Bronchial epithelial cell (primary cell): Measurements from ENCODE around the gene ARHGAP23. TPM values are rescaled to one million over a fixed set of nuclear protein-coding genes. Genes with fewer than 3 reads are reported as not detected.
"Not testable (repeated sequence)": the region's sequence is repeated elsewhere in the genome, so short reads cannot be mapped to it uniquely, and the experiment has no call there.

Experiments
- DNase-seq: peaks from one replicate; pipeline ENCODE4 v3.0.0-alpha.2; 2010; ENCODE audit warnings: low read depth
- FAIRE-seq: peaks from 2 replicates; lab custom pipeline; 2011; peaks lifted over from hg19 to GRCh38; lab: Jason Lieb, UNC
- H3K27me3 ChIP-seq: 2 replicates; pipeline ENCODE4 v1.5.1; 2011; ENCODE audit warnings: low read length; ENCODE audit not compliant: control insufficient read depth, insufficient read depth
- H3K36me3 ChIP-seq: 2 replicates; pipeline ENCODE4 v1.5.1; 2011; ENCODE audit warnings: low read length; ENCODE audit not compliant: control insufficient read depth, insufficient read depth
- H3K4me3 ChIP-seq: 2 replicates; pipeline ENCODE4 v1.5.1; 2011; ENCODE audit warnings: mild to moderate bottlenecking, low read depth, low read length, control low read depth
- total RNA-seq: library from RNA; depleted of rRNA; stranded (reverse); fragments of >200 nt; gene quantifications from 2 replicates; pipeline ENCODE4 v1.2.1, GENCODE V29; 2014
- TF ChIP-seq, protein P1 (sequence below): IDR thresholded peaks from 2 replicates; pipeline ENCODE4 v1.5.1; 2011; ENCODE audit warnings: mild to moderate bottlenecking, moderate library complexity, low read length, control low read depth, inconsistent platforms; ENCODE audit not compliant: insufficient read depth, severe bottlenecking

ARHGAP23 gene
- total RNA-seq, 1 donor from 2014 or later, result 15.8 TPM

DNA sequence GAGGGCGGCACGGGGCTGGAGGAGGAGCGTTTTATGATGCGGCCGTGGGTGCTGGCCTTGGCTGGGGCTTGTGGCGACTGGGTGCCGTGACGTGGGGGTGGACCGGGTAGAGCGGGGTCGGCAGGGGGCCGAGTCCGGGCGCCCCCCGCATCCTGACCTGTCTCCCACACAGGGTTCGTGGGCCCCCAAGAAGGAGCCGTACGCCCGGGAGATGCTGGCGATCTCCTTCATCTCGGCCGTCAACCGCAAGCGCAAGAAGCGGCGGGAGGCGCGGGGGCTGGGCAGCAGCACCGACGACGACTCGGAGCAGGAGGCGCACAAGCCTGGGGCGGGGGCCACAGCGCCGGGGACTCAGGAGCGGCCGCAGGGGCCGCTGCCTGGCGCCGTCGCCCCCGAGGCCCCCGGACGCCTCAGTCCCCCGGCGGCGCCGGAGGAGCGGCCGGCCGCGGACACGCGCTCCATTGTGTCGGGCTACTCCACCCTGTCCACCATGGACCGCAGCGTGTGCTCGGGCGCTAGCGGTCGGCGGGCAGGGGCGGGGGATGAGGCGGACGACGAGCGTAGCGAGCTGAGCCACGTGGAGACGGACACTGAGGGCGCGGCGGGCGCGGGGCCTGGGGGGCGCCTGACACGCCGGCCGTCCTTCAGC, 81.6 kb downstream of the ARHGAP23 start:
- no peak for FAIRE-seq
- Histone ChIP-seq H3K27me3 (no peaks in the 10 kb centered on the region), H3K4me3 (no peak overlapping the region), H3K36me3 (peaks cover 7% of the 10 kb centered on the region)
- DNase-seq, result no peak
- TF ChIP-seq, protein P1, sequence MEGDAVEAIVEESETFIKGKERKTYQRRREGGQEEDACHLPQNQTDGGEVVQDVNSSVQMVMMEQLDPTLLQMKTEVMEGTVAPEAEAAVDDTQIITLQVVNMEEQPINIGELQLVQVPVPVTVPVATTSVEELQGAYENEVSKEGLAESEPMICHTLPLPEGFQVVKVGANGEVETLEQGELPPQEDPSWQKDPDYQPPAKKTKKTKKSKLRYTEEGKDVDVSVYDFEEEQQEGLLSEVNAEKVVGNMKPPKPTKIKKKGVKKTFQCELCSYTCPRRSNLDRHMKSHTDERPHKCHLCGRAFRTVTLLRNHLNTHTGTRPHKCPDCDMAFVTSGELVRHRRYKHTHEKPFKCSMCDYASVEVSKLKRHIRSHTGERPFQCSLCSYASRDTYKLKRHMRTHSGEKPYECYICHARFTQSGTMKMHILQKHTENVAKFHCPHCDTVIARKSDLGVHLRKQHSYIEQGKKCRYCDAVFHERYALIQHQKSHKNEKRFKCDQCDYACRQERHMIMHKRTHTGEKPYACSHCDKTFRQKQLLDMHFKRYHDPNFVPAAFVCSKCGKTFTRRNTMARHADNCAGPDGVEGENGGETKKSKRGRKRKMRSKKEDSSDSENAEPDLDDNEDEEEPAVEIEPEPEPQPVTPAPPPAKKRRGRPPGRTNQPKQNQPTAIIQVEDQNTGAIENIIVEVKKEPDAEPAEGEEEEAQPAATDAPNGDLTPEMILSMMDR, result no peak

DNA sequence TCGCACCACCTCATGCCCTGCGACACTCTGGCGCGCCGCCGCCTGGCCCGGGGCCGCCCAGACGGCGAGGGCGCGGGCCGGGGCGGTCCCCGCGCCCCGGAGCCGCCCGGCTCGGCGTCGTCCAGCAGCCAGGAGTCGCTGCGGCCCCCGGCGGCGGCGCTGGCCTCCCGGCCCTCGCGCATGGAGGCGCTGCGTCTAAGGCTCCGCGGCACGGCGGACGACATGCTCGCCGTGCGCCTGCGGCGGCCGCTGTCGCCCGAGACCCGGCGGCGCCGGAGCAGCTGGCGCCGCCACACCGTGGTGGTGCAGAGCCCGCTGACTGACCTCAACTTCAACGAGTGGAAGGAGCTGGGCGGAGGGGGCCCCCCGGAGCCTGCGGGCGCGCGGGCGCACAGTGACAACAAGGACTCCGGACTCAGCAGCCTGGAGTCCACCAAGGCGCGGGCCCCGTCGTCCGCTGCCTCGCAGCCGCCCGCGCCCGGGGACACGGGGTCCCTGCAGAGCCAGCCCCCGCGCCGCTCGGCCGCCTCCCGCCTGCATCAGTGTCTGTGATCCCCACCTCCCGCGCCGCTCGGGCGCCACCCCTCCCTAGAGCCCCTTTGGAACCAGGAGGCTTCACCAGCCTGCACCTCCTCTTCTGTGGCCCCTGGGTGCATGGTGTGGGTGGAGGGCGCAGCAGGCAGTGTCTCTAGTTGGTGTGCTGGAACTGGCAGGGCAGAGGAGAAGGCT, 82.3 kb downstream of the ARHGAP23 start:
- DNase-seq (no peak), FAIRE-seq (no peak)
- Histone ChIP-seq H3K4me3 (no peak overlapping the region), H3K36me3 (peaks cover 7% of the 10 kb centered on the region), H3K27me3 (no peaks in the 10 kb centered on the region)
- TF ChIP-seq, protein P1, result no peak

DNA sequence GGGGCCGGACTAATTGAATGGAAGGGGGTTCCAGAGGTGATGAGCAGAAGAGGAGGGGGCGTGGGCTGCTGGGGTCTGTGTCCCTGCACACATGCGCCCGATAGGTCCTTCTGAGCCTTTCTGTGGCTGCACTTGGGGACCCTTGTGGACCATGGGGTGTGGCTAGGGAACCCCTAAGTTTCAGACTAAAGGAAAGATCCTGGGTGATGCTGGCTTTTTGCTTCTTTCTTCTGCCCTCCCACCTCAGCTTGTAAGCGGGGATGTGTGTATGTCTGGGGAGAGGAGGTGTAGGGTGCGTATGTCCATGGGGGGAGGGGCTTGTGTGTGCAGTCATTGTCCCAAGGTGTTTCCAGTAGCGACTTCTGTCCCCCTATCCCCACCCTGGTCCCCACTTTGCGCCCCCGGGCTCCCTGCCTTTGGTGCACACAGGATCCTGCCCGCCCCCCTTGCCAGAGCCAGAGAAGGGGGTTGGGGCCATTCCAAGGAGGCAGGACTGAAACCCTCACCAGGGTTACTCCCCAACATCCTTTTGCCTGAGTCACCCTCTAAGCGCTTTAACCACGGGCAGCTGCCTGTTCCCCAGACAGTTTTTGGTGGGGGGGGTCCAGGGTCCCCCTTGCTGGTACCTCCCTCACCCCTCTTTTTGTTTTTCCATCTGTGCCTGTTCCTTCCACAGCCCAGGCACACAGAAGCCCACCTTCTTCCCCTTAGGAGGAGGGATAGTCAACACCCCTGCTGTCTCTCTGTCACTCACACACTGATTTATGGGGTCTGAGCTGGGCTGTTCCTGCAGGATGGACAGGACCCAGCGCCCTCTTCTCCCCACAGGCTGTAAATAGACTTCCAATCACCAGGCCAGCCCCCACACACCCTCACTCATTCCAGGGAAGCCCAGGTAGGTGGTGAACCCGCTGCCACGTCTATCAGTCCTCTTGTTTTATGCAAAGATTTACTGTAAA, 83.2 kb downstream of the ARHGAP23 start:
- FAIRE-seq (no peak), DNase-seq (peak; percentile 29)
- Histone ChIP-seq H3K27me3 (no peaks in the 10 kb centered on the region), H3K4me3 (no peak overlapping the region), H3K36me3 (peaks cover 3% of the 10 kb centered on the region)
- TF ChIP-seq, protein P1, result no peak

DNA sequence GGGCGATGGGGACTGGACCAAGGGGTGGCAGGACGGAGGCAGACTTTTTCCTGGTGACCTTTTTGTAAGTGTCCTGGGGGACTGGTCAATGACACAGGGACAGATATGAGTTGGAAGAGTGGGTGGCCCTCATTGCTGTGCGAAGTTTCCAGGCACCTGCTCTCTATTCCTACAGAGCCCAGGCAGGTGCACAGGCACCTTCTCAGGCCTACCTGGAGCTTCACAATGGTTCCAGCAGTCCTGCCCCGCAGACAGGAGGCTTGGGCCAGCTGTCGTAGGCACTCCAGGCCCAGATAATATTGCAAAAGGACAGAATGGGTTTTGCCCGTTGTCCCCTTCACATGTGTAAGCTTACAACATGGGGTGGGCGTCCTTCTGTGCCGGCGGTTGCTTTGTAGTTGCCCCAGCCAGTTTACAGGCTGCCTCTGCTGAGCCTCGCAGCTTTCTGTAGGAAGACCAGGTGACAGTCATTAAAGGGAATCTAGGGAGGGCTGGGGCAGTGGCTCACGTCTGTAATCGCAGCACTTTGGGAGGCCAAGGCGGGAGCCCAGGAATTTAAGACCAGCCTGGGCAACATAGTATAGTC, 84.3 kb downstream of the ARHGAP23 start:
- TF ChIP-seq, protein P1, result no peak

DNA sequence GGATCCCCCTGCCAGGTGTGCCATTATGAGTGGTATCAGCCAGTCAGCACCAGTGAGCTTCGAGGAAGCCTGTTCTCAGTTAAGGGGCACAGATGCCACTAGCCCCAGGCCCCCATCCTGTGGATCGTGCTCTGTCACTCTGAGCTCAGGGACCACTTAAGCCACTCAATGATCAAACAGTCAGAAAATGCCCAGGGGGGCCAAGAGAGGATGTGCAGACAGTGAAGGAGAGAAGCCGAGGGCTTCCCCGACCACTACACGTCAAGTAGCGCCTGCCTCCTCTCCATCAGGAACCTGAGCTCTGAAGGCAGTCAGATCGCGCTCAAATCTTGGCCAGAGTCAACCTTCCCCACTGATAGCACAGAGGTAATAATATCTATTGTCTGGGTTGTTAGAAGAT, 98.3 kb downstream of the ARHGAP23 start:
- H3K27me3 ChIP-seq, DNase-seq, FAIRE-seq, H3K4me3 ChIP-seq, H3K36me3 ChIP-seq: not testable (repeated sequence)

More for the DNA sequence above, 84.3 kb downstream of the ARHGAP23 start:
- H3K36me3 ChIP-seq, result no peaks in the 10 kb centered on the region
- H3K4me3 ChIP-seq, result no peak overlapping the region
- H3K27me3 ChIP-seq, result no peaks in the 10 kb centered on the region
- no peak for DNase-seq
- FAIRE-seq, result no peak

DNA sequence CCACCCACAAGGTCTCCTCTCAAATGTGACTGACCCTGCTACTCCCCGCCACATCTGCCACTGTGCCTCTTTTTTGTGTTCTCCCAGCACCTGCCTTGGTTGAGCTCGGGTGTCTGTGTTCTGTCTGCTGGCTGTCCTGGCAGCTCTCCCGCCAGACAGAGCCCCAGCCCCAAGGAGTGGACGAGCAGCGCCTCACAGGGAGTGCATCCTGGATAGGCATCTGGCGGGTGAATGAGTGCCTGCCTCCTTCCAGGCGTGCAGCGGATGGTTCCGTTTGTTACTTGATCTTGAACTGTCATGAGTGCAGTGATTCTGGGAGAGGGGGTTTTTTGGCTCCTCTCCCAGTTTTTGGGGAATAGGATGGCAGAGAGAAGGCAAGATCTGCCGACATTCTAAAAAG, 99.9 kb downstream of the ARHGAP23 start:
- not testable (repeated sequence) for H3K4me3 ChIP-seq, FAIRE-seq, DNase-seq, H3K36me3 ChIP-seq, H3K27me3 ChIP-seq

DNA sequence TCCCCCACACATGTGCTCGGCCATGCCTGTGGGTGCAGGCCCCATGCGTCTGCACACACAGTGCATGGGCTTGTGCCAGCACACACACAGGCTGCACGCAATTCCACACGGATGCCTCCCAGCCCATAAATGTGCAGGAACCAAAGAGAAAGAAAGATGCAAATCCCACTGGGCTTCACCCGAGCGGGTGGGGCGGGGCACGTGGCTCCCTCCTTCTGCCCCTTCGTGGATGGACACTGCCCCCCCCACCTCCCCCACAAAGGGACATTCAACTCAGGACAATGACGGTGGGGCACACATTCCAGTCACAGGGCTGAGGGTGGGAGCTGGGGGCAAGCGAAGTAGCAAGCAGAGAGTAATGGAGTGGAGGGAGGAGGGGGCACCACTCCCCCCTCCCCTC, 102.6 kb downstream of the ARHGAP23 start:
- not testable (repeated sequence) for H3K36me3 ChIP-seq, DNase-seq, H3K4me3 ChIP-seq, FAIRE-seq
- H3K27me3 ChIP-seq, result peaks cover 16% of the 10 kb centered on the region

DNA sequence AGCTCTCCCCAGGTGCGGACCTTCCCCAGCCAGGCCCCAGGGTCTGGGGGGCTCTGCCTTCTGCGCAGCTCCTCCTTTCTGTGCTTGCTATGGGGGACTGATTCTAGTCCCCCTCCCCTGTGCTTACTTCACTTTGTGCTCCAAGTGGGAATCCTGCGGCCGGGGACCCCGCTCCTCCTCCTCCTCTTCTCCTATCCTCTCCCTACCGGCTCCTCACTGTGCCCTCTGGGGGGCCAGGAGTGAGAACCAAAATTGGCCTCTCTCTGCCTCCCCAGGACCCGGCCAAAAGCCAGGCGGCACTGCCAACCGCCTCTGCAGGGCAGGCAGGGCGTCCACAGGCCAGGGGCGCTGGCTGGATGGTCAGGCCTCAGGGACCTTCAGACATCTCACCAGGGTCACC, 103.5 kb downstream of the ARHGAP23 start:
- not testable (repeated sequence) for FAIRE-seq, H3K4me3 ChIP-seq, H3K36me3 ChIP-seq, DNase-seq
- peaks cover 22% of the 10 kb centered on the region for H3K27me3 ChIP-seq
